SU-DHL-6 (cell line): ENCODE measurements around the gene EVL.

ENCODE experiments used
- EZH2phosphoT487 ChIP-seq: fragments of 200-600 bp; sonication (generic), shearing (Covaris generic); conservative IDR thresholded peaks from 2 replicates; pipeline ENCODE4 v1.6.1; 2018; ENCODE audit warnings: mild to moderate bottlenecking, antibody characterized with exemption, low read length, moderate library complexity, mixed read lengths
- TF ChIP-seq, protein P1 (sequence below): fragments of 200-600 bp; sonication (generic); IDR thresholded peaks from one replicate; pipeline ENCODE4 v1.5.1; 2017; ENCODE audit warnings: antibody characterized with exemption, mild to moderate bottlenecking, low read length, moderate library complexity; ENCODE audit not compliant: insufficient read depth, poor library complexity, severe bottlenecking

DNA sequence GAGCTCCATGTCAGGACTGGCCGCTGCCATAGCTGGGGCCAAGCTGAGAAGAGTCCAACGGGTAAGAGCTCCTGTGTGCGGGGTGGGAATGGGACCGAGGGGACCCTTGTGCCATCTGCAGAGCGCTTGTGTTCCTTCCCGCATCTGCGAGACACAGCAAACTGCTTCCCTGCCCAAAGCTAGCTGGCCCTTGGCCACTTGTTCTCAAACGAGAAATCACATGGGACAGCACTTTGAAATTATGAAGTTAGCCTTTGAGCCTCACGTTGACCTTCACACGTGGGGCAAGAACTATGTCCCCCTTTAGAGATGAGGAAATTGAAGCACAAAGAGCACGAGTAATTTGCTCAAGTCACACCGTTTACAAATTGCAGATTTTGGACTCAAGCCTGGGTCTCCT, 63.5 kb downstream of the EVL start:
- TF ChIP-seq, protein P1, sequence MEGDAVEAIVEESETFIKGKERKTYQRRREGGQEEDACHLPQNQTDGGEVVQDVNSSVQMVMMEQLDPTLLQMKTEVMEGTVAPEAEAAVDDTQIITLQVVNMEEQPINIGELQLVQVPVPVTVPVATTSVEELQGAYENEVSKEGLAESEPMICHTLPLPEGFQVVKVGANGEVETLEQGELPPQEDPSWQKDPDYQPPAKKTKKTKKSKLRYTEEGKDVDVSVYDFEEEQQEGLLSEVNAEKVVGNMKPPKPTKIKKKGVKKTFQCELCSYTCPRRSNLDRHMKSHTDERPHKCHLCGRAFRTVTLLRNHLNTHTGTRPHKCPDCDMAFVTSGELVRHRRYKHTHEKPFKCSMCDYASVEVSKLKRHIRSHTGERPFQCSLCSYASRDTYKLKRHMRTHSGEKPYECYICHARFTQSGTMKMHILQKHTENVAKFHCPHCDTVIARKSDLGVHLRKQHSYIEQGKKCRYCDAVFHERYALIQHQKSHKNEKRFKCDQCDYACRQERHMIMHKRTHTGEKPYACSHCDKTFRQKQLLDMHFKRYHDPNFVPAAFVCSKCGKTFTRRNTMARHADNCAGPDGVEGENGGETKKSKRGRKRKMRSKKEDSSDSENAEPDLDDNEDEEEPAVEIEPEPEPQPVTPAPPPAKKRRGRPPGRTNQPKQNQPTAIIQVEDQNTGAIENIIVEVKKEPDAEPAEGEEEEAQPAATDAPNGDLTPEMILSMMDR = no peak
- no peak for TF ChIP-seq EZH2phosphoT487
